CD4-positive, alpha-beta T cell (primary cell): ENCODE results near the gene FAM25C. TPM values are rescaled to one million over a fixed set of nuclear protein-coding genes. Genes with fewer than 3 reads are reported as not detected.
"Not testable (repeated sequence)": the region's sequence is repeated elsewhere in the genome, so short reads cannot be mapped to it uniquely, and the experiment has no call there.

Experiments
- ATAC-seq: fragments of 200-7000 bp; cut with Tn5 transposase; one replicate; pipeline ENCODE4 v1.10.0; 2022; ENCODE audit warnings: mild to moderate bottlenecking; ENCODE audit not compliant: poor library complexity
- CTCF ChIA-PET: fragments of 350-600 bp; sonication (Branson Sonifier 250); formaldehyde crosslinking; loops from one replicate; lab custom pipeline; 2021; ENCODE audit warnings: antibody characterized with exemption, inconsistent platforms; lab: Charles Lee
- POLR2A ChIA-PET: fragments of 350-600 bp; sonication (Branson Sonifier 250); formaldehyde crosslinking; loops from one replicate; lab custom pipeline; 2021; ENCODE audit warnings: antibody characterized with exemption, inconsistent platforms; lab: Charles Lee
- DNase-seq, 14 experiments: peaks; one replicate each; pipeline ENCODE4 v3.0.0-alpha.2; 2013 to 2020; ENCODE audit warnings: mixed read lengths in 2 of 14
- H3K27ac ChIP-seq, 2 donors: one replicate each; pipeline versions ENCODE4 v1.5.1 to v1.7.0; 2013; ENCODE audit warnings: low read length in 2 of 2, low read depth in 1 of 2, mild to moderate bottlenecking in 1 of 2
- H3K27me3 ChIP-seq, 2 experiments: 1 replicate in 1 of 2; 2 replicates in 1 of 2; pipeline versions ENCODE4 v1.6.1 to v1.7.0; 2013; ENCODE audit warnings: low read length in 2 of 2, control low read depth in 1 of 2, mild to moderate bottlenecking in 1 of 2, moderate library complexity in 1 of 2; ENCODE audit not compliant: insufficient read depth in 2 of 2, control insufficient read depth in 1 of 2
- H3K36me3 ChIP-seq: one replicate; pipeline ENCODE4 v1.6.1; 2013; ENCODE audit warnings: low read length, control low read depth; ENCODE audit not compliant: insufficient read depth
- H3K4me1 ChIP-seq: one replicate; pipeline ENCODE4 v1.6.1; 2013; ENCODE audit warnings: low read length, control low read depth; ENCODE audit not compliant: insufficient read depth
- H3K4me3 ChIP-seq: one replicate; pipeline ENCODE4 v1.5.1; 2013; ENCODE audit warnings: mild to moderate bottlenecking, low read length, moderate library complexity
- H3K9me3 ChIP-seq, 2 experiments: 1 replicate in 1 of 2; 2 replicates in 1 of 2; pipeline versions ENCODE4 v1.6.1 to v1.7.0; 2013; ENCODE audit warnings: low read length in 2 of 2, mild to moderate bottlenecking in 2 of 2, control low read depth in 1 of 2, moderate library complexity in 1 of 2; ENCODE audit not compliant: control insufficient read depth in 1 of 2, insufficient read depth in 1 of 2
- H3K27ac Mint-ChIP-seq: one replicate; pipeline ENCODE4 v1.8.0; 2020; ENCODE audit warnings: mixed read lengths
- H3K27me3 Mint-ChIP-seq: one replicate; pipeline ENCODE4 v1.8.0; 2021; ENCODE audit warnings: mixed read lengths
- H3K36me3 Mint-ChIP-seq: one replicate; pipeline ENCODE4 v1.8.0; 2021; ENCODE audit warnings: low read depth, mixed read lengths
- H3K4me1 Mint-ChIP-seq: one replicate; pipeline ENCODE4 v1.8.0; 2021; ENCODE audit warnings: low read depth, mixed read lengths
- H3K4me3 Mint-ChIP-seq: one replicate; pipeline ENCODE4 v1.8.0; 2020; ENCODE audit warnings: mild to moderate bottlenecking, mixed read lengths
- H3K9me3 Mint-ChIP-seq: one replicate; pipeline ENCODE4 v1.8.0; 2020; ENCODE audit warnings: mixed read lengths
- intact Hi-C, 2 experiments: fragments of 100-400 bp; cut with DNase I in 1 of 2; cut with micrococcal nuclease in 1 of 2; formaldehyde crosslinking; loops; one replicate each; pipeline versions ENCODE4 v1.15.1 to v1.9.0; 2023 to 2025; cut with DNase I, micrococcal nuclease
- total RNA-seq, 174 experiments: library from RNA in 2 of 174; stranded (reverse) in 2 of 174; gene quantifications; one replicate each; pipeline ENCODE4 v1.2.3 and lab custom pipeline; 2021 to 2026

The FAM25C gene
- total RNA-seq, 2 experiments from 2014 or later, result not detected

DNA sequence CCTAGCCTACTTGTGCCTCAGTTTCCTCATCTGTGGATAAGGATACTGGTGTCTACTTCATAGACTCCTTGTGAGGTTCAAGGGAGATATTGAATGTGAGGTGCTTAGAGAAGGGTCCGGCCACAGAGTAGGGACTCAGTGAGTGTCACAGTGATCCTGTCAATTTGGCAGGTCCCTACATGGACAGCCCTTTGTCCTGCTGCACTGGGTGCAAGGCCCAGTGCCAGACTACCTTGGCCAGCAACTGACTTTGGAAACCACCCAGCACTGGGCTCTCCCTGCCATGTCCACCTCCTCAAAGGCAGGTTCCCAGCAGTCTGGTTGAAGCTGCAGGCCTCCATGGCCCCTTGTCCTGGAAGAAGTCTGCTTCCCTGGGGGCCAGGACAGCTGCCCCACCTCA is 9.5 kb downstream of the FAM25C start:
- H3K36me3 Mint-ChIP-seq, POLR2A ChIA-PET, H3K36me3 ChIP-seq, H3K4me1 ChIP-seq, H3K27ac ChIP-seq, DNase-seq, H3K9me3 ChIP-seq, H3K4me1 Mint-ChIP-seq, intact Hi-C loops, H3K4me3 ChIP-seq, H3K27ac Mint-ChIP-seq, ATAC-seq, H3K27me3 Mint-ChIP-seq, CTCF ChIA-PET, H3K4me3 Mint-ChIP-seq, H3K27me3 ChIP-seq, H3K9me3 Mint-ChIP-seq: not testable (repeated sequence)

DNA sequence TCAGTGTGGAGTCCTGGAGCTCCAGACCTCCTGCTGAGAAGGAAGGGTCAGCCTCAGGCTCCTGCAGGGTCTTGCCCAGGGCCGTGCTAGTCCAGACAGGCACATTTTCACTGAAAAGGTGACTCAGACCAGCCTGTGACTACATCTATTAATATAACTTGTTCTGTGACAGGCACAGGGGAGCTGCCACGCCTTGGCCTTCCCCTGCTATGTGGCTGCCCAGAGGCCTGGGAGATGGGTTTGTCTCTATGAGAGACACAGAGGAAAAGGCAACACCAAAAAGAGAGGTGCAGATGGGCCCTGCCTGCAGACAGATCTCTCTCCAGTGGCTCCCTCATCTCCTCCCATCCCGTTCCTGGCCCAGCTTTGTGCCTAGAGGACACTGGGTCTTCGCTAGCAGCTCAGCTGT is 10.0 kb downstream of the FAM25C start:
- intact Hi-C loops, H3K9me3 ChIP-seq, H3K4me3 Mint-ChIP-seq, CTCF ChIA-PET, H3K27me3 Mint-ChIP-seq, H3K4me3 ChIP-seq, POLR2A ChIA-PET, DNase-seq, H3K4me1 ChIP-seq, H3K27ac Mint-ChIP-seq, H3K9me3 Mint-ChIP-seq, H3K36me3 Mint-ChIP-seq, H3K36me3 ChIP-seq, H3K4me1 Mint-ChIP-seq, H3K27me3 ChIP-seq, H3K27ac ChIP-seq, ATAC-seq: not testable (repeated sequence)

DNA sequence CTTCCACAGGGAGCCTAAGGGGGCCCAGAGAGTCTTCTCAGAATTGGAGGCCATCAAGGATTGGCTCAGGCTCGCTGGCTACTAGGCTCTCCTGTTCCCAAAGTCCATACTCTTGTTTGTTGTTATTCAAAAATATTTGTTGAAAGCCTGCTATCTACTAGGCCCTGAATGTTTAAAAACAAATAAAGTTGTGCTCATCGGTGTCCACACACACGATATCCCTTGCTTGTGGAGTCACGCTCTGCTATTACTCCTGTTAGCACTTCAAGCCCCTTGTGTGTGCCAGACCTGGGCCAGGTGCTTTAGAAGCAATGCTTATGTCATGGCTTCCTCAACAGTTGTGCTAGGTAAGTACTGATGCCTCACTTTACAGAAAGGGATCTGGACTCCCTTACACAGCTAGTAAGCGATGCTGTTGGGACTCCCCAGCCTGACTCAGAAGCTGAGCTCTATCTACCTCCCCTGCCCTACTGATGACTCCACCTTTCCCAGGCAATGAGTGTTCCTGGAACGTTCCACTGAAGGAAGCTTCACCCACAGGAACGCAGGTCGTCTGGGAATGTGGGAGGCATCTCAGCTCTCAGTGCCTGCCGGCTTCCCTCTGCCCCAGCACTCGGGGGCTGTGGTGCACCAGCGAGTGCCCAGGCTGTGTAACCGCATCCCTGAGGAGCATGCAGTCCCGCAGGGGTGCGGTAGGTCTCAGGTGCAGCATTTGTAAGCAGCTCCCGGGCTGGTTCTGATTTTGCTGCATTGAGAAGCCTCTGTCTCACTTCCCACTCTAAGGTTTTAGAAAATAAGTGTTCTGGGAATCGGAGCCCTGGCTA is 10.7 kb downstream of the FAM25C start:
- H3K36me3 Mint-ChIP-seq, H3K4me1 Mint-ChIP-seq, H3K27ac ChIP-seq, POLR2A ChIA-PET, H3K27ac Mint-ChIP-seq, H3K4me3 Mint-ChIP-seq, CTCF ChIA-PET, H3K4me1 ChIP-seq, H3K9me3 Mint-ChIP-seq, H3K36me3 ChIP-seq, H3K27me3 ChIP-seq, H3K4me3 ChIP-seq, intact Hi-C loops, H3K27me3 Mint-ChIP-seq, DNase-seq, H3K9me3 ChIP-seq, ATAC-seq: not testable (repeated sequence)

DNA sequence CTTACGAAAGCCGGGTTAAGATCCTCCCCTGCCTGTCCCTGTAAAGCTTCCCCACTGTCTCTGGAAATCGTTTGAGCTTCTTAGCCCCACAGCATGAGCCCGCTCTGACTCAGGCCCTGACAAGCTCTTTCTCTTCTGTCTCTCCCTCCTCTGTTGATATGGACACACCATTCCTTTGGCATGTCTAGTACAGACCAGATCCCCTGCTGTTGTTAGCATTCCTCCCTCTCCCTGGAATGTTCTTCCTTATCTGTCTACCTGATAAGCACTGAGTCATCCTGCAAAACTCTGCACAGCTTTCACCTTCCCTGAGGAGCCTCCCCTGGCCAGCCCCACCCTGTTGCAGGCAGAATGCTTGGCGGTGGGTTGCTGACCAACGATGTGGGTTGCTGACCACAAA is 11.6 kb downstream of the FAM25C start:
- H3K4me3 ChIP-seq, H3K4me1 Mint-ChIP-seq, CTCF ChIA-PET, H3K36me3 Mint-ChIP-seq, H3K27ac Mint-ChIP-seq, POLR2A ChIA-PET, ATAC-seq, H3K4me1 ChIP-seq, intact Hi-C loops, DNase-seq, H3K36me3 ChIP-seq, H3K9me3 ChIP-seq, H3K27ac ChIP-seq, H3K9me3 Mint-ChIP-seq, H3K27me3 Mint-ChIP-seq, H3K27me3 ChIP-seq, H3K4me3 Mint-ChIP-seq: not testable (repeated sequence)

DNA sequence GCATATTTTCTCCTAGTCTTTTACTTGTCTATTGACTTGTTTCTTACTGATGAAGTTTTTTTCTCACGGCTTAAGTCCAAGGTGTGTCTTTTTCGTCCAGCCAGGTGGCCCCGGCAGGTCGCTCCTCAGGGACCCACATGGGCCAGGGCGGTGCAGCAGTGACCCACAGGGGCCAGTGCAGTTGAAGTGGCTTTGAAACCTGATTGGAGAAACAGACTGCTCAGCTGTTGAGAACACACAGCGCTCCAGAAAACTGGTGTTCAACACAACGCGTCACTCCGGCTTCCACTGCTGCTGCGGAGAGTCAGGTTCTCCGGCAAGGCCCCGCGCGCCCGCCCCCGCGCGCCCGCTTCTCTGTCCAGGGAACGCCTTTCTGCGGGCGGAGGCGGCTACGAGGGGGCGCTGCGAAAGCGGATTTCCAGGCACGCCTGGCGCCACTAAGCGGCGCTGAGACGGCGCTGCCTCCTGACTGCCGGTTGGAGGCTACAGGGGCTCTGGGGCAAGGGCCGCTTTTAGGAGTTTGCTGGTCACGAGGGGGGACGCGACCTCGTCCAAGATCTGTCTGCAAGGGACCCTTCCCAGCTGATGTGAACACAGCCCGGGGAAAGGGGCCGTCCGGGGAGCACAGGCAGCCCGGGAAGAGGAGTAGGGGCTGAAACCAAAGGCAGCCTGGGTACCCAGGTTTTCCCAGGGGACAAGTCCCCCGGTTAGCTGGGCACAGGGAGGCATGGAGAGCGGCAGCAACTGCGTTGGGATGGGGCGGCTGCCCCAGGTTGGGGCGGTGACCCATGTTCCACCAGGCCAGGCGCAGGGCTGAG is 13.0 kb downstream of the FAM25C start:
- H3K27me3 ChIP-seq, H3K9me3 Mint-ChIP-seq, H3K27ac ChIP-seq, H3K4me1 Mint-ChIP-seq, H3K4me3 ChIP-seq, H3K36me3 ChIP-seq, H3K4me3 Mint-ChIP-seq, H3K36me3 Mint-ChIP-seq, CTCF ChIA-PET, POLR2A ChIA-PET, H3K27me3 Mint-ChIP-seq, intact Hi-C loops, H3K9me3 ChIP-seq, H3K27ac Mint-ChIP-seq, H3K4me1 ChIP-seq: not testable (repeated sequence)
- peak; percentile 71 for ATAC-seq
- DNase-seq, result peak in 1 of 14 experiments; percentile 2

DNA sequence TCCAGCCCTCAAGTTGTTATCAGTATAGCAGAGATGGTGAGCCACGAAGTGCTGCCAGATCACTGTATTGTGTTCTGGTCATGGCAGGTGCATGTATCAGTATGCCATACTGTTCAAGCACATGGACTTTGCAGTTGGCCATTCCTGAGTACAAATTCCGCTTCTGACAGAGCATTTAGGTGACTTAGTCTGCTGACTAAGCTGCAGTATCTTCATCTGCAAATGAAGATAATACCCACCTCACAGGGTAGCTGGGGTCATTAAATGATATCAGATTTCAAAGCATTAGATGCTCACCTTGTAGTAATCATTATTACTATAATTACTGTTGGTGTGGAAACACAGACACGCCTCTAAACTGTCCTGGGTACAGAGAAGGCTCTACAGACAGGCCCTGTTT is 24.2 kb downstream of the FAM25C start:
- H3K27me3 ChIP-seq, POLR2A ChIA-PET, H3K9me3 ChIP-seq, CTCF ChIA-PET, intact Hi-C loops, H3K27ac Mint-ChIP-seq, ATAC-seq, H3K4me1 ChIP-seq, H3K27me3 Mint-ChIP-seq, H3K4me3 Mint-ChIP-seq, H3K36me3 ChIP-seq, H3K4me3 ChIP-seq, H3K27ac ChIP-seq, H3K4me1 Mint-ChIP-seq, H3K36me3 Mint-ChIP-seq, H3K9me3 Mint-ChIP-seq, DNase-seq: not testable (repeated sequence)

DNA sequence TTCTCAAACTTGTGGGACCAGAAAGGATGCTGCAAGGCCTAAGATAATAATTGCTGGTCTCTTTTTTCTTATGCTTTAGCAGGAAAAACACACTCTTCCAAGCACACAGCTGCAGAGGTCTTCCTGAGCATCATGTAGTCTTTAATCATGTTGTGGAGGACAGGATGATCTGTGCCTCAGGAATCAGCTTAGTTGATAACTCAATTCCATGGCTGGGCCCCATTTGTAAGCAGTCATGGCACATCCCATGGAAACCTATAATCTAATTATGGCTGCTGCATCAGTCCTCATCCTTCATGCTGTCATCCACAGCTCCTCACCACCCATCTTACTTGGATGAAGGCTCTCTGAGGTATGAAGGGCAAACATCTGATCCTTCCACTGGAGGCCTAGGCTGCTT is 26.5 kb downstream of the FAM25C start:
- intact Hi-C loops, H3K4me1 Mint-ChIP-seq, CTCF ChIA-PET, H3K27ac Mint-ChIP-seq, H3K9me3 Mint-ChIP-seq, H3K27me3 Mint-ChIP-seq, H3K9me3 ChIP-seq, H3K27ac ChIP-seq, H3K36me3 ChIP-seq, H3K27me3 ChIP-seq, H3K4me3 ChIP-seq, POLR2A ChIA-PET, H3K36me3 Mint-ChIP-seq, DNase-seq, ATAC-seq, H3K4me3 Mint-ChIP-seq, H3K4me1 ChIP-seq: not testable (repeated sequence)
